Measurements from ENCODE around the gene GJB5. TPM values are rescaled to one million over a fixed set of nuclear protein-coding genes. Genes with fewer than 3 reads are reported as not detected.

Gene GJB5
- total RNA-seq, 4 donors from 2014 or later: 1.9 TPM; not detected in 3

DNA sequence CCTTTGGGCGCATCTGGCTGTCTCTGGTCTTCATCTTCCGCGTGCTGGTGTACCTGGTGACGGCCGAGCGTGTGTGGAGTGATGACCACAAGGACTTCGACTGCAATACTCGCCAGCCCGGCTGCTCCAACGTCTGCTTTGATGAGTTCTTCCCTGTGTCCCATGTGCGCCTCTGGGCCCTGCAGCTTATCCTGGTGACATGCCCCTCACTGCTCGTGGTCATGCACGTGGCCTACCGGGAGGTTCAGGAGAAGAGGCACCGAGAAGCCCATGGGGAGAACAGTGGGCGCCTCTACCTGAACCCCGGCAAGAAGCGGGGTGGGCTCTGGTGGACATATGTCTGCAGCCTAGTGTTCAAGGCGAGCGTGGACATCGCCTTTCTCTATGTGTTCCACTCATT, 2.5 kb downstream of the GJB5 start:
- TF ChIP-seq, protein P1, sequence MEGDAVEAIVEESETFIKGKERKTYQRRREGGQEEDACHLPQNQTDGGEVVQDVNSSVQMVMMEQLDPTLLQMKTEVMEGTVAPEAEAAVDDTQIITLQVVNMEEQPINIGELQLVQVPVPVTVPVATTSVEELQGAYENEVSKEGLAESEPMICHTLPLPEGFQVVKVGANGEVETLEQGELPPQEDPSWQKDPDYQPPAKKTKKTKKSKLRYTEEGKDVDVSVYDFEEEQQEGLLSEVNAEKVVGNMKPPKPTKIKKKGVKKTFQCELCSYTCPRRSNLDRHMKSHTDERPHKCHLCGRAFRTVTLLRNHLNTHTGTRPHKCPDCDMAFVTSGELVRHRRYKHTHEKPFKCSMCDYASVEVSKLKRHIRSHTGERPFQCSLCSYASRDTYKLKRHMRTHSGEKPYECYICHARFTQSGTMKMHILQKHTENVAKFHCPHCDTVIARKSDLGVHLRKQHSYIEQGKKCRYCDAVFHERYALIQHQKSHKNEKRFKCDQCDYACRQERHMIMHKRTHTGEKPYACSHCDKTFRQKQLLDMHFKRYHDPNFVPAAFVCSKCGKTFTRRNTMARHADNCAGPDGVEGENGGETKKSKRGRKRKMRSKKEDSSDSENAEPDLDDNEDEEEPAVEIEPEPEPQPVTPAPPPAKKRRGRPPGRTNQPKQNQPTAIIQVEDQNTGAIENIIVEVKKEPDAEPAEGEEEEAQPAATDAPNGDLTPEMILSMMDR (IDR thresholded peaks at IDR 0.05): no peak
- TF ChIP-seq POLR2A (IDR thresholded peaks at IDR 0.05) (no peak), EP300 (IDR thresholded peaks at IDR 0.05) (no peak), POLR2AphosphoS5 (IDR thresholded peaks at IDR 0.05) (no peak)
- H3K36me3 ChIP-seq: no peaks in the 10 kb centered on the region
- no peak overlapping the region for H3K4me3 ChIP-seq
- ATAC-seq: no peak
- H3K27me3 ChIP-seq: peaks cover 40% of the 10 kb centered on the region
- WGBS, 2 donors (ENCODE audit: low coverage in 1 of 2): 86 to 99% methylated on average over 4 to 14 of the region's 21 CpGs
- no peaks in the 10 kb centered on the region for H3K9me3 ChIP-seq
- no peak overlapping the region for H3K27ac ChIP-seq
- no peaks in the 10 kb centered on the region for H3K4me1 ChIP-seq

DNA sequence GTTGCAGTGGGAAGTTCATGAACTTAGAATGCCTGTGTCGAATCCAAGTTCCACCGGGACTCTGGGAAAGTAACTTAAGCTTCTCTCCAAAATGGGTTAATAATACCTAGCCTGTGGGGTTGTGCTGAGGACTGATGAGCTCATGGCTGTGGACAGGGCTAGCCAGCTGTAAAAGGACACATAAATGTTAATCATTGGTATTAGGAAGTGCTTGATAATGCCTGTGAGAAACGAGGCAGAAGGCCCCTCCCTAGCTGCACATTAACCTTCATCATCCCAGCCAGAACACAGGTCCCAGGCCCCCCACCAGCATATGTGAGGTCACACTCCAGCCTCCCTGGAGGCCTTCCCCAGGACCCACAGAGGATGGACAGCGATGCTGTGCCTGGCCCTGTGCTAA, 3.9 kb downstream of the GJB5 start:
- Histone ChIP-seq H3K4me3 (no peak overlapping the region), H3K9me3 (no peaks in the 10 kb centered on the region), H3K27ac (no peak overlapping the region), H3K4me1 (no peaks in the 10 kb centered on the region), H3K36me3 (no peaks in the 10 kb centered on the region), H3K27me3 (peaks cover 52% of the 10 kb centered on the region)
- 0 to 43% methylated on average over 1 to 3 of the region's 4 CpGs for WGBS, 2 donors (ENCODE audit: low coverage in 1 of 2)
- TF ChIP-seq POLR2A (IDR thresholded peaks at IDR 0.05) (no peak), EP300 (IDR thresholded peaks at IDR 0.05) (no peak), POLR2AphosphoS5 (IDR thresholded peaks at IDR 0.05) (no peak)
- TF ChIP-seq, protein P1 (IDR thresholded peaks at IDR 0.05): no peak
- no peak for ATAC-seq

DNA sequence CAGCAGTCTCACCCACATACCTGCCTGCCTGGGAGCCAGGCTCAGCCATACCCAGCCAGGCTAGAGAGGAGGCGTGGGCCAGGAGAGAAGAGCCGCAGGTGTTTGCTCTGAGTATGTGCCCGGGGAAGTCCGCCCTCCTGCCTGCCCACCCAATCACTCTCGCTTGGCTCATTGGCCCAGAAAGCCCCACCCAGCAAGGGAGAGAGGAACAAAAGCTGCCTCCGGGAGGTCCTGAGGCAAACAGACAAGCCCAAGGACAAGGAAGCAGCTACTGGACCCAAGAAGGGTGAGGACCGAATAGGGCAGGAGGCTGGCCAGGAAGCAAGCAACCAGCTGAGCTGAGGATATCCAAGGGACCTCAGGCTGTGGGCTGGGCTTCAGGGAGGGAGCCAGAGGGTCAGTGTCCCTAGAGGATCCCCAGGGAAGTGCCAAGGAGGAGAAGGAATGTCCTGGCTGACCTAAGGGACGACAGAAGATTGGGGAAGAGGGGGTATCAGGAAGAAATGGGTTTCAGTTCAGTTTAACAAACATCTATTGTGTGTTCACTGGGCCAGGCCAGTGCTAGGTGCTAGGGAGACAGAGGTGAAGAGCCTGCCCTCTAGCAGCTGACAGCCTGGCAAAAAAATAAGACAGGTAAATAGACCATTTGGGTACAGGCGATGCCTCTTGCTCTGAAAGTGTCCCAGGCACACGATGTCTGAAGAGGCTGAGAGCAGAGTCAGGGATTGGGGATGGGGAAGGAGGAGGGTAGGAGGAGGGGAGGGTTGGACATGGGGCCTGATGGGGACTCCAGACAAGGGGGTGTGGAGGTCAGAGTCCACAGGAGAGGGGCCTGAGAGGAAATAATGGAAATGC, 4.9 kb downstream of the GJB5 start, which contains the start of gene GJB4:
Gene GJB4, plus strand, starts transcription at position 238 of the 855 bp plus-strand sequence. CDS start 1,515 bp downstream, outside the sequence.
- Histone ChIP-seq H3K9me3 (no peaks in the 10 kb centered on the region), H3K4me1 (no peaks in the 10 kb centered on the region), H3K27ac (no peak within 1 kb of the TSS)

DNA sequence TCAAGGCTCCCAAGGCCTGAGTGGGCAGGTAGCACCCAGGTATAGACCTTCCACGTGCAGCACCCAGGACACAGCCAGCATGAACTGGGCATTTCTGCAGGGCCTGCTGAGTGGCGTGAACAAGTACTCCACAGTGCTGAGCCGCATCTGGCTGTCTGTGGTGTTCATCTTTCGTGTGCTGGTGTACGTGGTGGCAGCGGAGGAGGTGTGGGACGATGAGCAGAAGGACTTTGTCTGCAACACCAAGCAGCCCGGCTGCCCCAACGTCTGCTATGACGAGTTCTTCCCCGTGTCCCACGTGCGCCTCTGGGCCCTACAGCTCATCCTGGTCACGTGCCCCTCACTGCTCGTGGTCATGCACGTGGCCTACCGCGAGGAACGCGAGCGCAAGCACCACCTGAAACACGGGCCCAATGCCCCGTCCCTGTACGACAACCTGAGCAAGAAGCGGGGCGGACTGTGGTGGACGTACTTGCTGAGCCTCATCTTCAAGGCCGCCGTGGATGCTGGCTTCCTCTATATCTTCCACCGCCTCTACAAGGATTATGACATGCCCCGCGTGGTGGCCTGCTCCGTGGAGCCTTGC, 6.4 kb downstream of the GJB5 start:
- no peaks in the 10 kb centered on the region for H3K4me1 ChIP-seq
- H3K27me3 ChIP-seq: peaks cover 51% of the 10 kb centered on the region
- no peaks in the 10 kb centered on the region for H3K36me3 ChIP-seq
- 92 to 95% methylated on average over 14 to 18 of the region's 33 CpGs for WGBS, 2 donors (ENCODE audit: low coverage in 1 of 2)
- H3K4me3 ChIP-seq: no peak overlapping the region
- no peaks in the 10 kb centered on the region for H3K9me3 ChIP-seq
- H3K27ac ChIP-seq: no peak overlapping the region
- TF ChIP-seq, protein P1 (IDR thresholded peaks at IDR 0.05): no peak
- TF ChIP-seq POLR2AphosphoS5 (IDR thresholded peaks at IDR 0.05) (no peak), POLR2A (IDR thresholded peaks at IDR 0.05) (no peak), EP300 (IDR thresholded peaks at IDR 0.05) (no peak)
- no peak for ATAC-seq

More for the DNA sequence above, 4.9 kb downstream of the GJB5 start, which contains the start of gene GJB4:
- H3K4me3 ChIP-seq: no peak within 1 kb of the TSS
- WGBS, 2 donors (ENCODE audit: low coverage in 1 of 2): 34 to 41% methylated on average over 5 of the region's 10 CpGs
- H3K36me3 ChIP-seq: no peaks in the 10 kb centered on the region
- ATAC-seq: no peak
- TF ChIP-seq, protein P1 (IDR thresholded peaks at IDR 0.05): no peak
- TF ChIP-seq EP300 (IDR thresholded peaks at IDR 0.05) (no peak), POLR2A (IDR thresholded peaks at IDR 0.05) (no peak), POLR2AphosphoS5 (IDR thresholded peaks at IDR 0.05) (no peak)
- H3K27me3 ChIP-seq: peaks cover 54% of the 10 kb centered on the region
